H9 (cell line): ENCODE measurements around the gene DNM1. TPM values are rescaled to one million over a fixed set of nuclear protein-coding genes. Genes with fewer than 3 reads are reported as not detected.

Source experiments
- DNase-seq: peaks from one replicate; pipeline ENCODE4 v3.0.0-alpha.2; 2017
- H2AFZ ChIP-seq: one replicate; pipeline ENCODE4 v1.6.1; 2013; ENCODE audit warnings: mild to moderate bottlenecking, low read length, control low read depth, moderate library complexity
- H2AK5ac ChIP-seq: 2 replicates; pipeline ENCODE4 v1.6.1; 2013; ENCODE audit warnings: low read length, control low read depth, mixed read lengths; ENCODE audit not compliant: insufficient read length
- H2BK120ac ChIP-seq: one replicate; pipeline ENCODE4 v1.6.1; 2013; ENCODE audit warnings: low read depth, mild to moderate bottlenecking, low read length, control low read depth, inconsistent platforms; ENCODE audit not compliant: poor library complexity, severe bottlenecking
- H2BK12ac ChIP-seq: 2 replicates; pipeline ENCODE4 v1.6.1; 2013; ENCODE audit warnings: low read length, control low read depth, mixed read lengths, low read depth; ENCODE audit not compliant: insufficient read length
- H2BK15ac ChIP-seq: 2 replicates; pipeline ENCODE4 v1.6.1; 2013; ENCODE audit warnings: low read depth, low read length, control low read depth
- H2BK20ac ChIP-seq: one replicate; pipeline ENCODE4 v1.6.1; 2013; ENCODE audit warnings: low read depth, mild to moderate bottlenecking, low read length, control low read depth, inconsistent platforms; ENCODE audit not compliant: poor library complexity, severe bottlenecking
- H2BK5ac ChIP-seq: 2 replicates; pipeline ENCODE4 v1.6.1; 2013; ENCODE audit warnings: low read length, control low read depth, mixed read lengths; ENCODE audit not compliant: insufficient read length
- H3K14ac ChIP-seq: 2 replicates; pipeline ENCODE4 v1.6.1; 2013; ENCODE audit warnings: low read length, control low read depth; ENCODE audit not compliant: insufficient read depth
- H3K18ac ChIP-seq: 2 replicates; pipeline ENCODE4 v1.6.1; 2013; ENCODE audit warnings: low read depth, mild to moderate bottlenecking, mixed read lengths, low read length, control low read depth; ENCODE audit not compliant: insufficient read length
- H3K23ac ChIP-seq: 2 replicates; pipeline ENCODE4 v1.6.1; 2013; ENCODE audit warnings: low read length, control low read depth, mixed read lengths, low read depth; ENCODE audit not compliant: insufficient read length
- H3K23me2 ChIP-seq: 2 replicates; pipeline ENCODE4 v1.6.1; 2013; ENCODE audit warnings: low read depth, mild to moderate bottlenecking, mixed read lengths, low read length, control low read depth; ENCODE audit not compliant: insufficient read length, poor library complexity, severe bottlenecking
- H3K27ac ChIP-seq: 2 replicates; pipeline ENCODE4 v1.5.1; 2013; ENCODE audit warnings: low read length, control low read depth, mixed read lengths, low read depth; ENCODE audit not compliant: insufficient read length
- H3K27me3 ChIP-seq: 2 replicates; pipeline ENCODE4 v1.6.1; 2013; ENCODE audit warnings: low read length, control low read depth, inconsistent platforms; ENCODE audit not compliant: insufficient read depth
- H3K4ac ChIP-seq: 2 replicates; pipeline ENCODE4 v1.6.1; 2013; ENCODE audit warnings: low read depth, mild to moderate bottlenecking, control low read depth, inconsistent platforms, low read length, moderate library complexity
- H3K4me1 ChIP-seq: 2 replicates; pipeline ENCODE4 v1.6.1; 2013; ENCODE audit warnings: low read length, control low read depth, inconsistent platforms; ENCODE audit not compliant: insufficient read depth
- H3K4me2 ChIP-seq: 2 replicates; pipeline ENCODE4 v1.6.1; 2013; ENCODE audit warnings: low read length, control low read depth, mixed read lengths; ENCODE audit not compliant: insufficient read length, insufficient read depth
- H3K56ac ChIP-seq: 2 replicates; pipeline ENCODE4 v1.6.1; 2013; ENCODE audit warnings: low read depth, mild to moderate bottlenecking, mixed read lengths, low read length, control low read depth; ENCODE audit not compliant: insufficient read length
- H3K79me1 ChIP-seq: 2 replicates; pipeline ENCODE4 v1.6.1; 2013; ENCODE audit warnings: low read depth, mild to moderate bottlenecking, moderate library complexity, low read length, control low read depth, inconsistent platforms; ENCODE audit not compliant: insufficient read depth, poor library complexity, severe bottlenecking
- H3K79me2 ChIP-seq: 2 replicates; pipeline ENCODE4 v1.6.1; 2013; ENCODE audit warnings: low read length, control low read depth, inconsistent platforms; ENCODE audit not compliant: insufficient read depth
- H3K9ac ChIP-seq: 2 replicates; pipeline ENCODE4 v1.6.1; 2013; ENCODE audit warnings: low read length, control low read depth, mixed read lengths; ENCODE audit not compliant: insufficient read length; ENCODE audit errors: extremely low read depth
- H3K9me3 ChIP-seq: one replicate; pipeline ENCODE4 v1.6.1; 2013; ENCODE audit warnings: low read depth, low read length, inconsistent platforms; ENCODE audit not compliant: control insufficient read depth
- H3T11ph ChIP-seq: one replicate; pipeline ENCODE4 v1.6.1; 2013; ENCODE audit warnings: mild to moderate bottlenecking, low read length, control low read depth, inconsistent platforms
- H4K20me1 ChIP-seq: one replicate; pipeline ENCODE4 v1.6.1; 2013; ENCODE audit not compliant: control insufficient read depth, insufficient read length, insufficient read depth
- H4K5ac ChIP-seq: 2 replicates; pipeline ENCODE4 v1.6.1; 2013; ENCODE audit warnings: low read depth, mild to moderate bottlenecking, mixed read lengths, low read length, control low read depth; ENCODE audit not compliant: insufficient read length
- H4K8ac ChIP-seq: replicated peaks from 2 replicates; pipeline ENCODE4 v1.6.1; 2013; ENCODE audit warnings: low read length, control low read depth, mixed read lengths, low read depth; ENCODE audit not compliant: insufficient read length
- H4K91ac ChIP-seq: 2 replicates; pipeline ENCODE4 v1.6.1; 2013; ENCODE audit warnings: low read depth, mild to moderate bottlenecking, moderate library complexity, mixed read lengths, low read length, control low read depth; ENCODE audit not compliant: insufficient read length
- H3K27ac Mint-ChIP-seq, 3 experiments: 2 replicates in 2 of 3; 3 replicates in 1 of 3; pipeline ENCODE4 v1.8.0; 2020 to 2021; ENCODE audit warnings: mixed read lengths in 3 of 3, mild to moderate bottlenecking in 1 of 3, moderate library complexity in 1 of 3
- H3K27me3 Mint-ChIP-seq: 2 replicates; pipeline ENCODE4 v1.8.0; 2021; ENCODE audit warnings: low read depth, mild to moderate bottlenecking, moderate library complexity, mixed read lengths
- H3K36me3 Mint-ChIP-seq, 3 experiments: 2 replicates in 2 of 3; 3 replicates in 1 of 3; pipeline ENCODE4 v1.8.0; 2020 to 2021; ENCODE audit warnings: low read depth in 3 of 3, mixed read lengths in 3 of 3; ENCODE audit not compliant: insufficient read depth in 1 of 3
- H3K4me1 Mint-ChIP-seq, 2 experiments: 2 replicates each; pipeline ENCODE4 v1.8.0; 2020; ENCODE audit warnings: mixed read lengths in 2 of 2
- H3K4me3 Mint-ChIP-seq, 2 experiments: 2 replicates in 1 of 2; 3 replicates in 1 of 2; pipeline ENCODE4 v1.8.0; 2020 to 2021; ENCODE audit warnings: mild to moderate bottlenecking in 2 of 2, mixed read lengths in 2 of 2, moderate library complexity in 1 of 2
- H3K9me3 Mint-ChIP-seq, 2 experiments: 2 replicates in 1 of 2; 3 replicates in 1 of 2; pipeline ENCODE4 v1.8.0; 2020; ENCODE audit warnings: mild to moderate bottlenecking in 2 of 2, mixed read lengths in 2 of 2, moderate library complexity in 1 of 2
- CTCF ChIP-seq: fragments of 200-600 bp; sonication (generic); conservative IDR thresholded peaks from 3 replicates; pipeline ENCODE4 v1.8.0; 2021; ENCODE audit warnings: antibody characterized with exemption, mild to moderate bottlenecking
- WGBS: extraction: QIAGEN DNeasy Blood & Tissue Kit; methylation state at CpG from one replicate; pipeline ENCODE4 v1.1.7; 2013; ENCODE audit warnings: missing lambda C conversion rate, low lambda C conversion rate, mixed read lengths; ENCODE audit not compliant: insufficient read length; ENCODE audit errors: extremely low coverage; 5-methylcytosine and 5-hydroxymethylcytosine counted together
- total RNA-seq: library from RNA; stranded (reverse); gene quantifications from 2 replicates; pipeline ENCODE4 v1.2.1, GENCODE V29; 2021

Gene DNM1
- total RNA-seq, 1 experiment from 2014 or later: 58.0 TPM

- Histone ChIP-seq H2BK20ac (no peak overlapping the region), H3K27ac (no peak overlapping the region), H3K18ac (no peak overlapping the region), H3K4ac (no peak overlapping the region), H3K9ac (no peak overlapping the region), H3K79me2 (no peaks in the 10 kb centered on the region), H3K23ac (no peak overlapping the region), H3T11ph (no peak overlapping the region), H2AFZ (no peak overlapping the region), H4K91ac (no peak overlapping the region), H3K27me3 (no peaks in the 10 kb centered on the region), H2BK120ac (no peak overlapping the region), H2AK5ac (no peak overlapping the region), H3K4me2 (no peak overlapping the region), H3K23me2 (peaks cover 11% of the 10 kb centered on the region), H2BK12ac (no peak overlapping the region), H3K79me1 (no peaks in the 10 kb centered on the region), H3K14ac (no peak overlapping the region), H3K4me1 (no peaks in the 10 kb centered on the region), H4K5ac (no peak overlapping the region), H4K8ac (no peak overlapping the region), H3K56ac (no peak overlapping the region), H2BK5ac (no peak overlapping the region), H3K9me3 (no peaks in the 10 kb centered on the region), H2BK15ac (no peak overlapping the region), H4K20me1 (no peaks in the 10 kb centered on the region)
- no peak for DNase-seq
- Mint-ChIP-seq H3K36me3 (peaks cover 17 to 38% (median 28%) of the 10 kb centered on the region in 3 experiments), H3K4me3 (peak overlapping the region; percentile 84 to 97), H3K27me3 (no peaks in the 10 kb centered on the region), H3K27ac (no peak overlapping the region), H3K4me1 (peaks cover 9 to 14% of the 10 kb centered on the region in 2 experiments), H3K9me3 (no peaks in the 10 kb centered on the region)
- TF ChIP-seq CTCF: no peak
- no CpG with 5 or more reads among the region's 2 CpGs for WGBS
These were observed 13.2 kb upstream of the DNM1 start for GRCh38 chr9:128190013-128190412.
